ENCODE data around the gene HDAC4.
"Not testable (repeated sequence)": the region's sequence is repeated elsewhere in the genome, so short reads cannot be mapped to it uniquely, and the experiment has no call there.

The HDAC4 gene

GRCh38 chr2:239283961-239284795, 116.6 kb downstream of the HDAC4 start:
- Histone ChIP-seq H3K9me3 (ENCODE audit: insufficient read depth, low read length) (no peaks in the 10 kb centered on the region), H4K20me1 (ENCODE audit: low read depth, low read length) (peaks cover 5% of the 10 kb centered on the region; the same call in 1 of the 2 replicates), H3K9ac (ENCODE audit: low read length) (no peak overlapping the region), H3K4me3 (ENCODE audit: insufficient read depth, low read length, poor library complexity, severe bottlenecking) (no peak overlapping the region), H3K79me2 (ENCODE audit: insufficient read depth, low read length) (no peaks in the 10 kb centered on the region), H3K36me3 (ENCODE audit: low read length) (no peaks in the 10 kb centered on the region), H2AFZ (ENCODE audit: low read depth, low read length, severe bottlenecking) (no peak overlapping the region), H3K27ac (ENCODE audit: low read depth, low read length) (no peak overlapping the region), H3K27me3 (ENCODE audit: low read length) (no peaks in the 10 kb centered on the region), H3F3A (ENCODE audit: insufficient read depth) (no peaks in the 10 kb centered on the region), H3K9me2 (replicated peaks; ENCODE audit: insufficient read depth, low read length) (no peaks in the 10 kb centered on the region), H3K4me2 (ENCODE audit: low read depth, low read length, poor library complexity, severe bottlenecking) (no peak overlapping the region)
- TF ChIP-seq EZH2phosphoT487 (conservative IDR thresholded peaks at IDR 0.05; ENCODE audit: low read length) (no peak), CTCF (IDR thresholded peaks at IDR 0.05; ENCODE audit: insufficient read depth, low read length, poor library complexity, severe bottlenecking) (no peak)

DNA sequence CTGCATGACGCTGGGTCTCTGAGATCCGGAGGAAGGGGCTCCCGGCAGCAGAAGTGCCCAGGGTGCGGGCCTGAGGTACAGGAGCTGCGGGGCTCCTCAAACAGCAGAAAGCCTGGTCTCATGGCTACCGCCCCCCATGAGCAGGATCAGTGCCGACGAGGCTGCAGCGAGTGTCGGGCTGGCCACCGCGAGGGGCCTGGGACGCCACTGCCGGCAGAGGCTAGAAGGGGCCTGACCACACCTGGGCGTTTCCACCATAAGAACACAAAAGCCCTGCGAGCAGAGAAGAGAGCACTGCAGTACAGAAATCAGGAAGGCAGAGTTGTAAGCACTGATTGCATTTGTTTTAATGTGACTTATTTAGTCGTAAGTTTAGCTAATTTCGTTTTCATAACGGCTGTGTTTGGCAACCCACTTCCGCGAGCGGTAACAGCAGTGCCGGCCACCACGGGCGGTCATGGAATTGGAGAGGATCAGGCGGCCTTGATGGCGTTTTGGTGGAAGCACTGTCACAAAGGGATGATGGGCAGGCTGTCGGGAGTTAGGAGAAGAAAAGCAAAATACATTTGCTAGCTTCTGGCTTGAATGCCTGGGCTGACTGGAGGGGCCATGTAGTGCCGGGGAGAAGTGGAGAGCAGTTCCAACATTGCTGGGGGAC, 117.4 kb downstream of the HDAC4 start:
- no peaks in the 10 kb centered on the region for H3F3A ChIP-seq (ENCODE audit: insufficient read depth)
- no peak overlapping the region for H3K9ac ChIP-seq (ENCODE audit: low read length)
- H3K9me3 ChIP-seq (ENCODE audit: insufficient read depth, low read length), result no peaks in the 10 kb centered on the region
- no peak overlapping the region for H3K27ac ChIP-seq (ENCODE audit: low read depth, low read length)
- H3K36me3 ChIP-seq (ENCODE audit: low read length), result no peaks in the 10 kb centered on the region
- H3K4me2 ChIP-seq (ENCODE audit: low read depth, low read length, poor library complexity, severe bottlenecking), result no peak overlapping the region
- H3K27me3 ChIP-seq (ENCODE audit: low read length), result no peaks in the 10 kb centered on the region
- TF ChIP-seq EZH2phosphoT487 (conservative IDR thresholded peaks at IDR 0.05; ENCODE audit: low read length) (no peak), CTCF (IDR thresholded peaks at IDR 0.05; ENCODE audit: insufficient read depth, low read length, poor library complexity, severe bottlenecking) (no peak)
- H4K20me1 ChIP-seq (ENCODE audit: low read depth, low read length), result 0 out of 2 replicates have a peak, but pooled peaks cover 5% of the 10 kb centered on the region
- H3K9me2 ChIP-seq (replicated peaks; ENCODE audit: insufficient read depth, low read length), result no peaks in the 10 kb centered on the region
- no peak overlapping the region for H3K4me3 ChIP-seq (ENCODE audit: insufficient read depth, low read length, poor library complexity, severe bottlenecking)
- no peaks in the 10 kb centered on the region for H3K79me2 ChIP-seq (ENCODE audit: insufficient read depth, low read length)
- H2AFZ ChIP-seq (ENCODE audit: low read depth, low read length, severe bottlenecking), result no peak overlapping the region

- H3K27me3 ChIP-seq (ENCODE audit: low read length), result no peaks in the 10 kb centered on the region
- H4K20me1 ChIP-seq (ENCODE audit: low read depth, low read length), result 0 out of 2 replicates have a peak, but pooled peaks cover 5% of the 10 kb centered on the region
- no peaks in the 10 kb centered on the region for H3K36me3 ChIP-seq (ENCODE audit: low read length)
- no peak overlapping the region for H3K4me3 ChIP-seq (ENCODE audit: insufficient read depth, low read length, poor library complexity, severe bottlenecking)
- no peaks in the 10 kb centered on the region for H3K9me3 ChIP-seq (ENCODE audit: insufficient read depth, low read length)
- H3K4me2 ChIP-seq (ENCODE audit: low read depth, low read length, poor library complexity, severe bottlenecking), result no peak overlapping the region
- TF ChIP-seq CTCF (IDR thresholded peaks at IDR 0.05; ENCODE audit: insufficient read depth, low read length, poor library complexity, severe bottlenecking), result no peak
- no peak for TF ChIP-seq EZH2phosphoT487 (conservative IDR thresholded peaks at IDR 0.05; ENCODE audit: low read length)
- no peaks in the 10 kb centered on the region for H3K9me2 ChIP-seq (replicated peaks; ENCODE audit: insufficient read depth, low read length)
- no peaks in the 10 kb centered on the region for H3F3A ChIP-seq (ENCODE audit: insufficient read depth)
- H2AFZ ChIP-seq (ENCODE audit: low read depth, low read length, severe bottlenecking), result no peak overlapping the region
- H3K79me2 ChIP-seq (ENCODE audit: insufficient read depth, low read length), result no peaks in the 10 kb centered on the region
- H3K27ac ChIP-seq (ENCODE audit: low read depth, low read length), result no peak overlapping the region
- H3K9ac ChIP-seq (ENCODE audit: low read length), result no peak overlapping the region
Measured at GRCh38 chr2:239282448-239283287, 118.2 kb downstream of the HDAC4 start.

- H3K4me2 ChIP-seq (ENCODE audit: low read depth, low read length, poor library complexity, severe bottlenecking); H3K9ac ChIP-seq (ENCODE audit: low read length); H3K9me3 ChIP-seq (ENCODE audit: insufficient read depth, low read length); H3K27me3 ChIP-seq (ENCODE audit: low read length); H4K20me1 ChIP-seq (ENCODE audit: low read depth, low read length); H3K79me2 ChIP-seq (ENCODE audit: insufficient read depth, low read length); H3K36me3 ChIP-seq (ENCODE audit: low read length); H3F3A ChIP-seq (ENCODE audit: insufficient read depth); H3K4me3 ChIP-seq (ENCODE audit: insufficient read depth, low read length, poor library complexity, severe bottlenecking); H2AFZ ChIP-seq (ENCODE audit: low read depth, low read length, severe bottlenecking); H3K27ac ChIP-seq (ENCODE audit: low read depth, low read length); H3K9me2 ChIP-seq (replicated peaks; ENCODE audit: insufficient read depth, low read length): not testable (repeated sequence)
Measured at GRCh38 chr2:239280296-239281017, 120.4 kb downstream of the HDAC4 start.
